ENCODE measurements around the gene AKR1D1. TPM values are rescaled to one million over a fixed set of nuclear protein-coding genes. Genes with fewer than 3 reads are reported as not detected.
"Not testable (repeated sequence)": the region's sequence is repeated elsewhere in the genome, so short reads cannot be mapped to it uniquely, and the experiment has no call there.

The AKR1D1 gene
- total RNA-seq, 1 experiment from 2014 or later: not detected

DNA sequence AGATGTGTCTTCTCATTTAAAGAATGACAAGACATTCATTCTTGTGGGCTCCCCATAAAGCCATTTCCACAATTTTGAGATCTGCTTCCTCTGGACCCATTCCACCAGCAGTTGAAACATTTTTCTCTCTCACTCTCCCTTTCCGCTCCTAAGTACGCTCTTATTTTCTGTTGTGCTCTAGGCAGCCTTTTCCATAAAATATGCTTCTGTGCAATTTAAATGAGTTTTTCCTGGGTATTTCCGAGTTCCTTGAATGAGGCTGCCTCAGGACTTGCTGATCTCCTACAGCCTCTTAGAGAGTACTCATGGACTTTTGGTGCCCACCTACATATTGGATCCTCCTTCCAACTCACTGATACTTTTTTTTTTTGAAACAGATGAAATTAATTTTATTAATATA is 23.6 kb upstream of the AKR1D1 start:
- DNase-seq: no peak
- no TSS peak for BruUV-seq (replicated peaks)
- TF ChIP-seq, protein P1, sequence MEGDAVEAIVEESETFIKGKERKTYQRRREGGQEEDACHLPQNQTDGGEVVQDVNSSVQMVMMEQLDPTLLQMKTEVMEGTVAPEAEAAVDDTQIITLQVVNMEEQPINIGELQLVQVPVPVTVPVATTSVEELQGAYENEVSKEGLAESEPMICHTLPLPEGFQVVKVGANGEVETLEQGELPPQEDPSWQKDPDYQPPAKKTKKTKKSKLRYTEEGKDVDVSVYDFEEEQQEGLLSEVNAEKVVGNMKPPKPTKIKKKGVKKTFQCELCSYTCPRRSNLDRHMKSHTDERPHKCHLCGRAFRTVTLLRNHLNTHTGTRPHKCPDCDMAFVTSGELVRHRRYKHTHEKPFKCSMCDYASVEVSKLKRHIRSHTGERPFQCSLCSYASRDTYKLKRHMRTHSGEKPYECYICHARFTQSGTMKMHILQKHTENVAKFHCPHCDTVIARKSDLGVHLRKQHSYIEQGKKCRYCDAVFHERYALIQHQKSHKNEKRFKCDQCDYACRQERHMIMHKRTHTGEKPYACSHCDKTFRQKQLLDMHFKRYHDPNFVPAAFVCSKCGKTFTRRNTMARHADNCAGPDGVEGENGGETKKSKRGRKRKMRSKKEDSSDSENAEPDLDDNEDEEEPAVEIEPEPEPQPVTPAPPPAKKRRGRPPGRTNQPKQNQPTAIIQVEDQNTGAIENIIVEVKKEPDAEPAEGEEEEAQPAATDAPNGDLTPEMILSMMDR (conservative IDR thresholded peaks at IDR 0.05): no peak
- TF ChIP-seq EZH2 (IDR thresholded peaks at IDR 0.05; ENCODE audit: low read depth): no peak

GRCh38 chr7:138055698-138056097 is 20.6 kb upstream of the AKR1D1 start:
- H3K9me2 ChIP-seq (ENCODE audit: insufficient read depth); H3K27me3 ChIP-seq (ENCODE audit: insufficient read depth, low read depth); H3K4me2 ChIP-seq; H3K36me3 ChIP-seq (ENCODE audit: low read depth); BruUV-seq (replicated peaks); H3K27ac ChIP-seq; H3K79me2 ChIP-seq (ENCODE audit: low read depth); H3K4me1 ChIP-seq (replicated peaks; ENCODE audit: insufficient read depth); CTCF ChIA-PET; H4K20me1 ChIP-seq (ENCODE audit: insufficient read depth); DNase-seq; H3F3A ChIP-seq (ENCODE audit: insufficient read depth, low read depth); H2AFZ ChIP-seq; H3K4me3 ChIP-seq; POLR2A ChIA-PET (ENCODE audit: unreplicated experiment); H3K9me3 ChIP-seq (ENCODE audit: insufficient read depth, low read depth); intact Hi-C loops (cut with micrococcal nuclease; ENCODE audit: unreplicated experiment): not testable (repeated sequence)

More for the DNA sequence above, 23.6 kb upstream of the AKR1D1 start:
- no peaks in the 10 kb centered on the region for H3K79me2 ChIP-seq (ENCODE audit: low read depth)
- no peaks in the 10 kb centered on the region for H3K27me3 ChIP-seq (ENCODE audit: insufficient read depth, low read depth)
- H2AFZ ChIP-seq: no peak overlapping the region
- H3K4me3 ChIP-seq: no peak overlapping the region
- H4K20me1 ChIP-seq (ENCODE audit: insufficient read depth): no peaks in the 10 kb centered on the region
- intact Hi-C loops (cut with micrococcal nuclease; ENCODE audit: unreplicated experiment): no loop called here
- no peaks in the 10 kb centered on the region for H3K9me3 ChIP-seq (ENCODE audit: insufficient read depth, low read depth)
- H3K4me1 ChIP-seq (replicated peaks; ENCODE audit: insufficient read depth): peaks cover 12% of the 10 kb centered on the region
- no peaks in the 10 kb centered on the region for H3F3A ChIP-seq (ENCODE audit: insufficient read depth, low read depth)
- no peaks in the 10 kb centered on the region for H3K36me3 ChIP-seq (ENCODE audit: low read depth)
- CTCF ChIA-PET: no interaction called here
- H3K4me2 ChIP-seq: no peak overlapping the region
- no peaks in the 10 kb centered on the region for H3K9me2 ChIP-seq (ENCODE audit: insufficient read depth)
- H3K27ac ChIP-seq: no peak overlapping the region
- POLR2A ChIA-PET (ENCODE audit: unreplicated experiment): no interaction called here

DNA sequence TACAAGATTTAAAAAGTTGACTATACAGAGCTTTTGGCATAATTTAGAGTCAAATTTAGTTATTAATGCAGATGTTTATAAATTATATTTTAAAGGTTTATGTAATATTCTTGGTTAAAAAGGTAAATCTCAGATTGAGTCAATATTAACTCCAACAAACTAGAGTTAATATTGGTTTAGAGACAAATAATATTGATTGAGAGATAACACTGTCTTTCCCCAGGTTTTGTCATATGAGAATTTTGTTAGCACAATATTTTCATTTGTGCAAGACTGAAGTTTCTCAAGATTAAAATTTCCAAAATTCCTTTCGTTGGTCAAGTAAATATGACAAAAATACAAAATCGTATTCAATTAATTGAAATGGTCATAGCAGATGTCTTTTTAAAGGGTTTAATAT is 12.9 kb upstream of the AKR1D1 start:
- TF ChIP-seq, protein P1 (conservative IDR thresholded peaks at IDR 0.05): no peak
- TF ChIP-seq EZH2 (IDR thresholded peaks at IDR 0.05; ENCODE audit: low read depth): no peak
- Histone ChIP-seq H2AFZ (no peak overlapping the region), H3K4me3 (no peak overlapping the region), H3K36me3 (ENCODE audit: low read depth) (no peaks in the 10 kb centered on the region), H3K9me2 (ENCODE audit: insufficient read depth) (no peaks in the 10 kb centered on the region), H3K79me2 (ENCODE audit: low read depth) (no peaks in the 10 kb centered on the region), H3K4me1 (replicated peaks; ENCODE audit: insufficient read depth) (no peaks in the 10 kb centered on the region), H3K27me3 (ENCODE audit: insufficient read depth, low read depth) (no peaks in the 10 kb centered on the region), H3F3A (ENCODE audit: insufficient read depth, low read depth) (no peaks in the 10 kb centered on the region), H3K27ac (no peak overlapping the region), H4K20me1 (ENCODE audit: insufficient read depth) (no peaks in the 10 kb centered on the region), H3K9me3 (ENCODE audit: insufficient read depth, low read depth) (peaks cover 1% of the 10 kb centered on the region; the same call in 1 of the 2 replicates), H3K4me2 (no peak overlapping the region)
- POLR2A ChIA-PET (ENCODE audit: unreplicated experiment): no interaction called here
- intact Hi-C loops (cut with micrococcal nuclease; ENCODE audit: unreplicated experiment): no loop called here
- DNase-seq: no peak
- CTCF ChIA-PET: no interaction called here
- no TSS peak for BruUV-seq (replicated peaks)

GRCh38 chr7:138064856-138065357 is 11.4 kb upstream of the AKR1D1 start:
- no peak overlapping the region for H3K27ac ChIP-seq
- H3F3A ChIP-seq (ENCODE audit: insufficient read depth, low read depth): no peaks in the 10 kb centered on the region
- TF ChIP-seq, protein P1 (conservative IDR thresholded peaks at IDR 0.05): no peak
- no peak for TF ChIP-seq EZH2 (IDR thresholded peaks at IDR 0.05; ENCODE audit: low read depth)
- H3K4me3 ChIP-seq: no peak overlapping the region
- no TSS peak for BruUV-seq (replicated peaks)
- no peak for DNase-seq
- ChIA-PET CTCF (no interaction called here), POLR2A (ENCODE audit: unreplicated experiment) (no interaction called here)
- H3K9me2 ChIP-seq (ENCODE audit: insufficient read depth): no peaks in the 10 kb centered on the region
- no peak overlapping the region for H2AFZ ChIP-seq
- intact Hi-C loops (cut with micrococcal nuclease; ENCODE audit: unreplicated experiment): no loop called here
- no peaks in the 10 kb centered on the region for H3K4me1 ChIP-seq (replicated peaks; ENCODE audit: insufficient read depth)
- H4K20me1 ChIP-seq (ENCODE audit: insufficient read depth): no peaks in the 10 kb centered on the region
- no peaks in the 10 kb centered on the region for H3K36me3 ChIP-seq (ENCODE audit: low read depth)
- no peaks in the 10 kb centered on the region for H3K79me2 ChIP-seq (ENCODE audit: low read depth)
- H3K27me3 ChIP-seq (ENCODE audit: insufficient read depth, low read depth): no peaks in the 10 kb centered on the region
- peaks cover 3% of the 10 kb centered on the region; the same call in 1 of the 2 replicates for H3K9me3 ChIP-seq (ENCODE audit: insufficient read depth, low read depth)
- no peak overlapping the region for H3K4me2 ChIP-seq

Measured in PC-9 (cell line).